Neuronal stem cell (in vitro differentiated cells): ENCODE measurements around the gene NOS3.

ENCODE experiments used
- DNase-seq: peaks from one replicate; pipeline ENCODE4 v3.0.0-alpha.2; 2013; ENCODE audit warnings: low spot score
- H2AFZ ChIP-seq: one replicate; pipeline ENCODE4 v1.6.1; 2013; ENCODE audit warnings: mild to moderate bottlenecking, low read length, inconsistent platforms
- H2AK5ac ChIP-seq: 2 replicates; pipeline ENCODE4 v1.6.1; 2013; ENCODE audit warnings: low read depth, mild to moderate bottlenecking, inconsistent platforms, low read length, moderate library complexity, mixed read lengths
- H2BK120ac ChIP-seq: 2 replicates; pipeline ENCODE4 v1.6.1; 2013; ENCODE audit warnings: low read depth, mild to moderate bottlenecking, inconsistent platforms, low read length, moderate library complexity, mixed read lengths
- H2BK12ac ChIP-seq: one replicate; pipeline ENCODE4 v1.6.1; 2013; ENCODE audit warnings: low read length, inconsistent platforms
- H2BK15ac ChIP-seq: 2 replicates; pipeline ENCODE4 v1.6.1; 2013; ENCODE audit warnings: mild to moderate bottlenecking, low read length, inconsistent platforms, mixed read lengths
- H2BK5ac ChIP-seq: one replicate; pipeline ENCODE4 v1.6.1; 2013; ENCODE audit warnings: inconsistent platforms, mild to moderate bottlenecking, low read length, moderate library complexity
- H3K14ac ChIP-seq: one replicate; pipeline ENCODE4 v1.6.1; 2013; ENCODE audit warnings: low read length, inconsistent platforms
- H3K18ac ChIP-seq: 2 replicates; pipeline ENCODE4 v1.6.1; 2013; ENCODE audit warnings: low read length, inconsistent platforms
- H3K23ac ChIP-seq: 2 replicates; pipeline ENCODE4 v1.6.1; 2013; ENCODE audit warnings: low read depth, mild to moderate bottlenecking, mixed read lengths, low read length, inconsistent platforms; ENCODE audit not compliant: poor library complexity
- H3K27ac ChIP-seq: replicated peaks from 3 replicates; pipeline ENCODE4 v1.5.1; 2013; ENCODE audit warnings: low read length, inconsistent platforms
- H3K27me3 ChIP-seq, 3 experiments: 2 replicates each; pipeline ENCODE4 v1.6.1; 2013; ENCODE audit warnings: low read length in 3 of 3, mild to moderate bottlenecking in 2 of 3, inconsistent platforms in 1 of 3, low read depth in 1 of 3, mixed read lengths in 1 of 3, moderate library complexity in 1 of 3; ENCODE audit not compliant: control insufficient read depth in 3 of 3, insufficient read depth in 3 of 3
- H3K36me3 ChIP-seq, 2 donors: replicated peaks in 1 of 2; 2 replicates each; pipeline ENCODE4 v1.6.1; 2013; ENCODE audit warnings: low read length in 2 of 2; ENCODE audit not compliant: control insufficient read depth in 2 of 2, insufficient read depth in 2 of 2
- H3K4ac ChIP-seq: 2 replicates; pipeline ENCODE4 v1.6.1; 2013; ENCODE audit warnings: inconsistent platforms, mild to moderate bottlenecking, low read length, moderate library complexity
- H3K4me1 ChIP-seq, 2 donors: 1 replicate in 1 of 2; 2 replicates in 1 of 2; pipeline ENCODE4 v1.6.1; 2013; ENCODE audit warnings: low read length in 2 of 2, low read depth in 1 of 2; ENCODE audit not compliant: control insufficient read depth in 2 of 2, insufficient read depth in 1 of 2
- H3K4me2 ChIP-seq: one replicate; pipeline ENCODE4 v1.6.1; 2013; ENCODE audit warnings: mild to moderate bottlenecking, low read length, inconsistent platforms; ENCODE audit not compliant: insufficient read depth, poor library complexity, severe bottlenecking
- H3K4me3 ChIP-seq, 2 donors: 2 replicates each; pipeline ENCODE4 v1.5.1; 2013; ENCODE audit warnings: low read length in 2 of 2, mild to moderate bottlenecking in 2 of 2, inconsistent platforms in 1 of 2, moderate library complexity in 1 of 2
- H3K79me1 ChIP-seq: one replicate; pipeline ENCODE4 v1.6.1; 2013; ENCODE audit warnings: low read depth, mild to moderate bottlenecking, inconsistent platforms, low read length, moderate library complexity
- H3K9ac ChIP-seq: one replicate; pipeline ENCODE4 v1.6.1; 2013; ENCODE audit warnings: mild to moderate bottlenecking, low read depth, low read length, inconsistent platforms; ENCODE audit not compliant: poor library complexity
- H3K9me3 ChIP-seq, 2 donors: replicated peaks in 1 of 2; 2 replicates each; pipeline versions ENCODE3 to v1.6.1; 2013; ENCODE audit warnings: low read length in 2 of 2, mild to moderate bottlenecking in 2 of 2, inconsistent platforms in 1 of 2, low read depth in 1 of 2, mixed read lengths in 1 of 2, moderate library complexity in 1 of 2; ENCODE audit not compliant: control insufficient read depth in 2 of 2, insufficient read depth in 1 of 2
- H4K8ac ChIP-seq: one replicate; pipeline ENCODE4 v1.6.1; 2013; ENCODE audit warnings: low read depth, mild to moderate bottlenecking, inconsistent platforms, low read length, moderate library complexity
- H4K91ac ChIP-seq: one replicate; pipeline ENCODE4 v1.6.1; 2013; ENCODE audit warnings: low read length, low read depth, mild to moderate bottlenecking, inconsistent platforms; ENCODE audit not compliant: poor library complexity
- WGBS, 2 donors: extraction: QIAGEN DNeasy Blood & Tissue Kit; methylation state at CpG; one replicate each; pipeline ENCODE4 v1.1.7; 2013; ENCODE audit warnings: missing lambda C conversion rate in 2 of 2, mixed read lengths in 1 of 2; ENCODE audit not compliant: insufficient read length in 2 of 2, insufficient replicate concordance in 1 of 2; ENCODE audit errors: extremely low coverage in 2 of 2; 5-methylcytosine and 5-hydroxymethylcytosine counted together

The NOS3 gene

DNA sequence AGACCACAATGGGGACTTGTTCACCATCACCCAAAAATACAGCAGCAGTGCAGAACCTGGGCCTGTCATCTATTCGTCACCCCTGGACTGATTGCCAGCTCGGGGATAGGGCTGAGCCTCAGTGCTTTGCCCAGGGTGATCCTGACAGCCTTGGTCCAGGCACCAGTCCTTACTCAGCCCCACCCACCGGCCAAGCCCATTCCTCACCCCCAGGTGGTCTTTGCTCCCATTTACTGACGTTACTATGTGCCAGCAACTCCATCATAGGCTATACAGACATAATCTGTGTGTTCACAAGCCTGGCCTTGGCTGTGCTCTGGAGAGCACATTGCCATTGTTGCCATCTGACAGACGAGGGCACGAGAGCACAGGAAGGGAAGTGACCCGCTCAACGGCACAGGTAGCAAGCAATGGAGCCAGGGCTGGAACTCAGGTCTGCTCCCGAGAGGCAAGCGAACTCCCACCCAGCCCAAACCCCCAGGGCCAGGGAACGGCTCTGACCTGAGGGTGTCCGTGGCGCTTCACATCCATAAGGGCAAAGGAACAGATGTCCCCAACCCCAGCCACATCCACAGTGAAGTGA, 26.6 kb downstream of the NOS3 start:
- Histone ChIP-seq H3K36me3 (peaks cover 0 to 5% of the 10 kb centered on the region in 2 donors), H2BK15ac (peak overlapping the region; percentile 57), H2AFZ (peak overlapping the region; percentile 94), H3K4me1 (peaks cover 28 to 42% of the 10 kb centered on the region in 2 donors), H2BK5ac (peak overlapping the region; percentile 63), H3K9me3 (peaks cover 0 to 2% of the 10 kb centered on the region in 2 donors), H2BK12ac (peak overlapping the region; percentile 96), H4K91ac (no peak overlapping the region), H3K23ac (peak overlapping the region; percentile 98), H3K14ac (no peak overlapping the region), H2BK120ac (peak overlapping the region; percentile 69), H3K27ac (no peak overlapping the region), H2AK5ac (peak overlapping the region; percentile 97), H3K4ac (no peak overlapping the region), H3K4me2 (peak overlapping the region; percentile 48), H3K9ac (peak overlapping the region; percentile 85), H3K27me3 (peaks cover 0 to 18% (median 0%) of the 10 kb centered on the region in 3 experiments), H3K18ac (peak overlapping the region; percentile 94), H3K4me3 (peak overlapping the region; percentile 41 to 66), H4K8ac (peak overlapping the region; percentile 56), H3K79me1 (peaks cover 2% of the 10 kb centered on the region)
- WGBS, 2 donors, result no CpG with 5 or more reads among the region's 13 CpGs
- DNase-seq, result no peak

DNA sequence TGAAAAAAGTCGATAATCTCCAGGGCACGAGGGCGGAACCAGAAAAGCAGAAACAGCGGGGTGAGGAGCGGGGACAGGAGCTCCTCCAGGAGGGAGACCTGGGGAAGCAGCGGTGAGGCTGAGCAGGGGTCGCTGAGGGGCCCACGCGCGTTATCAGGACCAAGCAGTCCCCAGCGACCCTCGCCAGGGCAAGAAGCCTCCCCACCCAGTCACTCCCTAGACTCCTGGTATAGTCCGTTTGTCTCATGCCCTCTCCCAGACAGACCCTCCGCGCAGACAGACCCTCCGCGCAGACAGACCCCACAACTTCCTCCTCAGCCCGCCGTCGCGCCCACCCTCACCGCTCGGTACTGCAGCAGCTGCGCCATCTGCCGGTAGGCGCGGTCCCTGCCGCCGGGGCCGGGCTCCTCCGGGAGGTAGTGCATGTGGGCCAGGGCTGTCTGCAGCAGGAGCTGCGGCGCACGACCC, 27.2 kb downstream of the NOS3 start:
- Histone ChIP-seq H3K79me1 (peaks cover 1% of the 10 kb centered on the region), H3K27ac (no peak overlapping the region), H3K4me3 (peak overlapping the region; percentile 41 to 66), H3K27me3 (peaks cover 0 to 18% (median 0%) of the 10 kb centered on the region in 3 experiments), H2BK15ac (peak overlapping the region; percentile 97), H3K14ac (no peak overlapping the region), H3K4me2 (peak overlapping the region; percentile 52), H3K23ac (peak overlapping the region; percentile 98), H2AFZ (peak overlapping the region; percentile 94), H3K36me3 (peaks cover 0 to 5% of the 10 kb centered on the region in 2 donors), H2AK5ac (peak overlapping the region; percentile 100), H3K9ac (peak overlapping the region; percentile 85), H4K91ac (no peak overlapping the region), H3K4ac (no peak overlapping the region), H2BK5ac (peak overlapping the region; percentile 63), H3K18ac (peak overlapping the region; percentile 99), H4K8ac (peak overlapping the region; percentile 56), H2BK12ac (peak overlapping the region; percentile 99), H2BK120ac (peak overlapping the region; percentile 69), H3K4me1 (peaks cover 27 to 39% of the 10 kb centered on the region in 2 donors), H3K9me3 (peaks cover 0 to 2% of the 10 kb centered on the region in 2 donors)
- peak; percentile 79 for DNase-seq
- no CpG with 5 or more reads among the region's 34 CpGs for WGBS, 2 donors

DNA sequence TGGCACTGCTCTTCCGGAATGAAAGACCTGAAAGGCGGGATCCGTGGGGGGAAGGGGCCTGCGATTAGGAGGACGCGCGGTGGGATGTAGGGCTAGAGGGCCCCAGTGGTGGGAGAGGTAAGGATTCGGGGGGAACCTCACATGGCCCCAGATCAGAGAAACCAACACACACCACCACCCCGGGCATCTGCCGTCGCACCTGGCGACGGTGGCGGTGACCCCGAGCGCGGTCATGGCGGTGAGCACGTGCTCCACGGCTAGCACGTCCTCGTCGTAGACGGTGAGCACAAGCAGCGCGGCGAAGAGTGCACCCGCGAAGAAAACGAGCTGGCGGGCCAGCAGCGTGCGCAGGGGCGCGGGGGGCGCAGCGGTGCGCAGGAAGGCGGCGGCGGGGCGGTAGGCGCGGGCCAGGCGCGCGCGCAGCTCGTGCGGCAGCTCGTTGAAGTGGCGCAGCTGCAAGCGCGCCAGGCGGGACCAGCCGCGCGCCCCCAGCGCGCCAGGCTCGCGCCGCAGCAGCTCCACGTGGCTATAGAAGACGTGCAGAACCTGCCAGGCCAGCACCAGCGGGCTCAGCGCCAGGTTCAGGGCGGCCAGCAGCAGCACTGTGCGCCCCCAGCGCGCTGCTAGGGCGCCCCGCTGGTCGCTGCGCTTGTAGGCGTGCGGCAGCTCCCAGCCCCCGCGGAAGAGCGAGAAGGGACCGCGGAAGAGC, 27.8 kb downstream of the NOS3 start:
- WGBS, 2 donors, result no CpG with 5 or more reads among the region's 82 CpGs
- H2BK12ac ChIP-seq, result peak overlapping the region; percentile 99
- peaks cover 0 to 5% of the 10 kb centered on the region in 2 donors for H3K36me3 ChIP-seq
- H3K4me3 ChIP-seq, result peak overlapping the region; percentile 41 to 65
- H2AK5ac ChIP-seq, result peak overlapping the region; percentile 100
- no peak overlapping the region for H3K27ac ChIP-seq
- peaks cover 0 to 18% (median 0%) of the 10 kb centered on the region in 3 experiments for H3K27me3 ChIP-seq
- H3K14ac ChIP-seq, result peak overlapping the region; percentile 99
- H4K8ac ChIP-seq, result peak overlapping the region; percentile 26
- peak overlapping the region; percentile 97 for H2BK15ac ChIP-seq
- no peak for DNase-seq
- H3K4me2 ChIP-seq, result peak overlapping the region; percentile 52
- H2BK120ac ChIP-seq, result peak overlapping the region; percentile 69
- peak overlapping the region; percentile 22 for H4K91ac ChIP-seq
- H3K23ac ChIP-seq, result peak overlapping the region; percentile 98
- peaks cover 2% of the 10 kb centered on the region for H3K79me1 ChIP-seq
- peak overlapping the region; percentile 63 for H2BK5ac ChIP-seq
- peak overlapping the region; percentile 94 for H2AFZ ChIP-seq
- peak overlapping the region; percentile 79 for H3K9ac ChIP-seq
- peaks cover 0 to 2% of the 10 kb centered on the region in 2 donors for H3K9me3 ChIP-seq
- H3K4ac ChIP-seq, result peak overlapping the region; percentile 70
- peak overlapping the region; percentile 99 for H3K18ac ChIP-seq
- H3K4me1 ChIP-seq, result peaks cover 25 to 36% of the 10 kb centered on the region in 2 donors

DNA sequence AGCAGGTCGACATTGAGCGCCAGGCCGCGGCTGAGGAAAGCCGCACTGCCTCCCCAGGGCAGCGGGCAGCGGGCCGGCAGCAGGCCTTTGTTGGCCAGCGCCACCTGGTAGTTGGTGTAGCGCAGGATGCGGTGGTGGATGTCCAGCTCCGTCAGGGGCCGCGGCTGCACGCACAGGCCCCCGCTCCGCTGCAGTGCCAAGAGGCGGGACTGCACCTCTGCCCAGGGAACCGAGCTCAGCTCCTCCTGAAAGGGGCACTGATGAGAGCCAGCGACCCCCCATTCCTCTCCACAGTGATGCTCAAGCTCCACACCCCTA, 28.3 kb downstream of the NOS3 start:
- H3K4me1 ChIP-seq, result peaks cover 25 to 33% of the 10 kb centered on the region in 2 donors
- no peak overlapping the region for H2BK120ac ChIP-seq
- H2AK5ac ChIP-seq, result peak overlapping the region; percentile 100
- no peak overlapping the region for H4K8ac ChIP-seq
- H3K18ac ChIP-seq, result peak overlapping the region; percentile 99
- peak overlapping the region; percentile 79 for H3K9ac ChIP-seq
- H2BK5ac ChIP-seq, result peak overlapping the region; percentile 63
- peak overlapping the region in 1 of 2 donors; percentile 65 for H3K4me3 ChIP-seq
- H2BK15ac ChIP-seq, result peak overlapping the region; percentile 97
- DNase-seq, result no peak
- peaks cover 0 to 2% of the 10 kb centered on the region in 2 donors for H3K36me3 ChIP-seq
- peak overlapping the region; percentile 95 for H2BK12ac ChIP-seq
- peaks cover 0 to 2% of the 10 kb centered on the region in 2 donors for H3K9me3 ChIP-seq
- peaks cover 2% of the 10 kb centered on the region for H3K79me1 ChIP-seq
- H4K91ac ChIP-seq, result no peak overlapping the region
- no peak overlapping the region for H3K4me2 ChIP-seq
- peak overlapping the region; percentile 70 for H3K4ac ChIP-seq
- WGBS, 2 donors, result no CpG with 5 or more reads among the region's 20 CpGs
- no peak overlapping the region for H3K27ac ChIP-seq
- peak overlapping the region; percentile 99 for H3K14ac ChIP-seq
- peaks cover 0 to 18% (median 0%) of the 10 kb centered on the region in 3 experiments for H3K27me3 ChIP-seq
- no peak overlapping the region for H2AFZ ChIP-seq
- H3K23ac ChIP-seq, result no peak overlapping the region
